GM12874 (cell line): ENCODE results near the gene HTR1D.

Experiments
- CTCF ChIP-seq: IDR thresholded peaks from 2 replicates; pipeline ENCODE4 v1.5.1; 2011; ENCODE audit warnings: low read depth, mild to moderate bottlenecking, control low read depth, low read length, moderate library complexity; ENCODE audit not compliant: insufficient read depth

The HTR1D gene

GRCh38 chr1:23211955-23212354, 5.3 kb downstream of the HTR1D start:
- TF ChIP-seq CTCF: no peak

- no peak for TF ChIP-seq CTCF
Observed at GRCh38 chr1:23210963-23211362, 6.3 kb downstream of the HTR1D start.

GRCh38 chr1:23210351-23210785, 6.9 kb downstream of the HTR1D start:
- TF ChIP-seq CTCF: no peak

GRCh38 chr1:23209770-23210169, 7.5 kb downstream of the HTR1D start:
- no peak for TF ChIP-seq CTCF

GRCh38 chr1:23208527-23208926, 8.8 kb downstream of the HTR1D start:
- TF ChIP-seq CTCF: no peak

- TF ChIP-seq CTCF: no peak
Observed at GRCh38 chr1:23202263-23202749, 15.0 kb downstream of the HTR1D start.

GRCh38 chr1:23200883-23201282, 16.4 kb downstream of the HTR1D start:
- no peak for TF ChIP-seq CTCF
